ENCODE measurements around the gene SCGB3A1. TPM values are rescaled to one million over a fixed set of nuclear protein-coding genes. Genes with fewer than 3 reads are reported as not detected.

Gene SCGB3A1
- total RNA-seq, 1 experiment from 2014 or later, result not detected

- DNase-seq (ENCODE audit: low read depth), result no peak
These were observed 15.0 kb upstream of the SCGB3A1 start for GRCh38 chr5:180606215-180606785.

DNA sequence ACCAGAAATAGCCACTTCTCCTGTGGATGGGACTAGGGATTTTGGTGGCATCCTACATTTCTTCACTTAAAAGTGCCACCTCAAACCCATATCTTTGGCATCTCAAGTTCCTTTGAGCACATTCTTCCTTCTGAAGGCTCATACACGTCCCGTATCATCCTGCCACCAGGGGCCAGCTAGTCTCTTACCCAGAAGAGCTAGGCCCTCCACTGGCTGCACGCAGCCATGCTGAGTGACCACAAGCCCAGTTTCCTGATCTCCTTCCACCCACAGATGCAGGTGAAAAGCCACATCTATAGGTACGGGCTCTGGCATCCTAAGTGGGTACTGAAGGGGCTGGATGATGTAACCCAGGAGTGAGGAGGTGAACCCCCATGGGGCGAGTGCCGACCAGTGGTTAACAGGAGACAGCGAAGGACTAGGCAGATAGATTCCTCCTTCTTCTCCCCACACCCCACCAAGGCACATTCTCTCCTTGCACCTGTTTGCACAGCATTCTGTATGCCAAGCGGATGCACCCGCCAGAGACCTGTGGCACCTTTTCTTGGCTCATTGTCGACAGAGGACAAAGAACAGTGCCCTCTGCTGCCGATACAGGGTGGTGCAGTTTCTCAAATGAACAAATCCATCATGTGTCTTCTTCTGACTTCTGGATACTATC lies 14.4 kb upstream of the SCGB3A1 start:
- peak; percentile 64 for DNase-seq (ENCODE audit: low read depth)

GRCh38 chr5:180604271-180604670 lies 13.0 kb upstream of the SCGB3A1 start:
- DNase-seq (ENCODE audit: low read depth), result no peak

DNA sequence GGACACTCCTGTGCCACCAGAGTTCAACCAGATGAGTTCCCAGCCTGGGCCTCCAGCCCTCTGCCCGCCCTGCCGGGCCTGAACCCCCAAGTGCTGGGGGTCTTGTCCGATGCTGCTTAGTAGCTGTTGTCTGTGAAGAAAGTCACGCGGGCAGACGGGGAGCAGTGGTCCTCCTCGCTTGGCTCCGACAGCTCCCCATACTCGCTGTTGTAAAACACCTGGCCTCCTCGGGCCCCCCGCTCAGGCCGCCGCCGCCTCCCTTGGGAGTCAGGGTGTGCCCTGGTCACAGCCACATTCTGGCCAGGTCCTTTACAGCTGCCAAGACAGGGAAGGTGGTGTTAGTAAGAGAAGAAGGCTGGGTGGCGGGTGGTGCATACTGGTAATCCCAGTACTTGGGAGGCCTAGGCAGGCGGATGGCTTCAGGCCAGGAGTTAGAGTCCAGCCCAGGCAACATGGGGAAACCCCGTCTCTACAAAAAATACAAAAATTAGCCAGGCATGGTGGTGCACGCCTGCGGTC lies 11.8 kb upstream of the SCGB3A1 start:
- DNase-seq (ENCODE audit: low read depth), result no peak

GRCh38 chr5:180602481-180603075 lies 11.3 kb upstream of the SCGB3A1 start:
- no peak for DNase-seq (ENCODE audit: low read depth)

- peak; percentile 3 for DNase-seq (ENCODE audit: low read depth)
These were observed 10.5 kb upstream of the SCGB3A1 start for GRCh38 chr5:180601591-180602480.

GRCh38 chr5:180600554-180601041 lies 9.3 kb upstream of the SCGB3A1 start:
- no peak for DNase-seq (ENCODE audit: low read depth)

- no peak for DNase-seq (ENCODE audit: low read depth)
These were observed 8.8 kb upstream of the SCGB3A1 start for GRCh38 chr5:180599981-180600553.

GRCh38 chr5:180599590-180599914 lies 8.3 kb upstream of the SCGB3A1 start:
- no peak for DNase-seq (ENCODE audit: low read depth)

DNA sequence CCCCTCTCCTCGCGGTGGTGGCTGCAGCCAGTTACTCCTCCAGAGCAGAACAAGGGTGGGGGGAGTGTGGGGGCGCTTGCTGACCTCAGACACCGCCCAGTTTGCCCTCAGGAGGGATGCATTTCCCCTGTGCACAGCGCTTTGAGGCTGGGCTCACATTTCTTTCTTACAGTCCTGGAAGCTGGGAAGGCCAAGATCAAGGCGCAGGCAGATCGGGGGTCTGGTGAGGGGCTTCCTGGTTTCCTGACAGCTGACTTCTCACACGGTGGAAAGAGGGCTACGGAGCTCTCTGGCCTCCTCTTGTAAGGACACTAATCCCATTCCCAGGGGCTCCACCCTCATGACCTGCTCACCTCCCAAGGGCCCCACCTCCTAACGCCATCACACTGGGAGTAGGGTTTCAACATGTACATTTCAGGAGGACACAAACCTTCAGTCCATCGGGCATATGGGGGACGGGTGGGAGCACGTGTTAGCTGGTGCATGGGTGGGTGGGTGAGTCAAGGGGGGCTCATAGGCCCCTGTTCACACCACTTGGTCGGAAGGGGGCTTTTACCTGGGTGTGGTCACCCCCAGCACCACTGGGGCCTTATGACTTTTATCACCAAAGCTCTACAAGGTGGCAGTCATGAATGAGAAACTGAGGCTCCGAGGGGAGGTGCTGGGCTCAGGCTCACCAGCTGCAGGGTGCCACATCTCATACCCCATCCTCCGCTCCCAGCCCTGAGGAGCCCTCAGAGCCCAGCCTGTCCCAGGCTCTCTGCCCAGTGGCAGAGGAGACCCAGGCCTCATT lies 7.7 kb upstream of the SCGB3A1 start:
- DNase-seq (ENCODE audit: low read depth), result no peak

DNA sequence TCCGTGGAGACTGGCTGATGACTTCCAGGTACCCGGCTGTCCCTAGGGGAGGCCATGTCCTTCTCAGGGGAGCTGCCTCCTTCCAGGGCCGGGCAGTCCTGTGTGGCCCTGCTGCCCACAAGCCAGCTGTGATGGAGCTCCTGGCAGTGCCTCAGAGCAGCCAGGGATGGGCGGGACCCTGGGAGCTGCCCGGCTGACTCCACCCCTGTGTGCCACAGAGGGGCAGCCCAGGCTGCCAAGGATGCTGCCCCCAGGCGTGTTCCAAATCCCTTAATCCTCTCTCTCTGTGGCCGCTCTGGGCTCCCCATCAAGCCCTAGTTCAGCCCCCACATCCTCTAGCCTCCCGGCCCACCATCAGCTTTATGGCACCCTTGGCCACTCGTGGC lies 7.0 kb upstream of the SCGB3A1 start:
- DNase-seq (ENCODE audit: low read depth), result peak; percentile 10

- no peak for DNase-seq (ENCODE audit: low read depth)
These were observed 5.5 kb upstream of the SCGB3A1 start for GRCh38 chr5:180596668-180597231.

DNA sequence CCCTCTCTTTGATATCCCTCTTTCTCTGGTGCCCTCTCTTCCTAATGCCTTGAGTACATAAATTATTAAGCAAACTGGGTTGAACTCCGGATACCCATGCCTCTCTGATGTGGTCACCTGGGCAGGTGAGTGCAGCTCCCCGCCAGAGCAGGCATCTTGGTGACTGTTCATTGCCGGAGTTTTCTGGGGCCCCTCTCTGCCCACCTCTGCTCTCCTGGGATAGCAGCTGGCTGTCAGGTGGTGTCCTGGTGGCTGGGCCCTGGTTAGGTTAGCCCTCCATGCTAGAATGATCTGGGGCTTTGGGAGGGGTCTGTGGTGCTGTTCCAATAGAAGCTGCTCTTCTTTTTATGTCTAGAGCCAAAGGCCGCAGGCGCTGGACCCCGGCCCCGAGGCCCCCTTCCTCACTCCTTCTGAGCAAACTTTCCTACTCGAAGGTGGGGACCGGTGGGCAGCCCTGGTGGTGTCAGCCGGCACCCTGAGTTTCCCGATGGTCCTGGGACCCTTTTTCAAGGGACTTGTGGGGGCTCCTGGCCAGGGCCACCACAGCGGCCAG lies 4.9 kb upstream of the SCGB3A1 start:
- no peak for DNase-seq (ENCODE audit: low read depth)

DNA sequence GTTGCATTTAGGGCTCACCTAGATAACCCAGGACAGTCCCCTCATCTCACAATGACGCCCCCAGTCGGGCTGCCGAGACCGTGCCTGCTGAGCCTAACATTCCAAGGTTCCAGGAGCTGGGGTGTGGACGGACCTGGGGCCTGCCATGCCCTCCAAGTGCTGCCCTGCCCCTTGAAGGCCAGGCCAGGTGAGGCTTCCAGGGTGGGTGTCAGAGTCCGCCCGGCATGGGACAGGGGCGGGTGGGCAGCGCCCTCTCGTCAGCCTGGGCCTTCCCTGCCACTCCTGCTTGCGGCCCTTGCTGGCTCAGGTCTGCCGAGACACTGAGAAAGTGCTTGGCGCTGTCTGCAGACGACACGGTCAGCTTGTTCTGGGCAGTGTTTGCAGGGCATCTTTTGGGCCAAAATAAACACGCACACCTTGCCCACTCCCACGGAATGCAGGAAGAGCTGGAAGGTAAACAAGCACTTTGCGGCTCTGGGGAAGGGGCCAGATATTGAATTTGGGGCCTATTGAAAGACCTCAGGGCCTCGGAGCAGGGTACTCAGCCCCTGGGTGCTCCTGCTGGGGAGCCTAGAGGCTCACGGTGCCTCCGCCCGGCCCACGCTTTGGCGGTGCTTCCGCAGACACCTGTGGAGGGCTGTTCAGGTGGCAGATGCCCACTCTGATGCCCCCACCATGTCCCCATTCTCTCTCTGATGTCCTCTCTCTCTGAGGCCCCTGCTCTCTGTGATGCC lies 4.2 kb upstream of the SCGB3A1 start:
- DNase-seq (ENCODE audit: low read depth), result no peak

GRCh38 chr5:180595046-180595379 lies 3.7 kb upstream of the SCGB3A1 start:
- DNase-seq (ENCODE audit: low read depth), result no peak

DNA sequence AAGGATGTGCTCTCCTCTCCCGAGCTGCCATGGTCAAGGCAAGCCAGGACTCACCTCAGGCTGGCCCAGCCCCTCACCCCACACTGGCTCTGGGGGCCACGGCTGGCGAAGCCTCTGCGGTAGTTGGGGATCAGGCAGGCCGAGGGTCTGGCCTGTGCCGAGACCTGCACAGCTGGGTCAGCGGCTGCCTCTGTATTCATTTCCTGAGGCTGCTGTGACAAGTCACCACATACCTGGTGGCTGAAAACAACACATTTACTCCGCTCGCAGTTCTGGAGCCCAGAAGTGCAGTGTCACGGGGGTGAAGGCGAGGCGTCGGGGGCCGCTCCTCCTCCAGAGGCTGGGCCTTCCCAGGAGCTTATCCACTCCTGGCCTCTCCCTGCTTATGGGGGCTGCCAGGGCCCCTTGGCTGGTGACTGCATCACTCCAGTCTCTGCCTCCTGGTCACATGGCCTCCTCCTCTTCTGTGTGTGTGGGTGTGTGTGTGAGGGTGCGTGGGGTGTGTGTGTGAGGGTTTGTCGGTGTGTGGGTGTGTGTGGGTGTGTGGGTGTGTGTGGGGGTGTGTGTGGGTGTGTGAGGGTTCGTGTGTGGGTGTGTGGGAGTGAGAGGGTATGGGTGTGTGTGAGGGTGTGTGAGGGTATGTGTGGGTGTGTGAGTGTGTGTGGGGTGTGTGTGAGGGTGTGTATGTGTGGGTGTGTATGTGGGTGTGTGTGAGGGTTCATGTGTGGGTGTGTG lies 3.2 kb upstream of the SCGB3A1 start:
- DNase-seq (ENCODE audit: low read depth), result peak; percentile 13

DNA sequence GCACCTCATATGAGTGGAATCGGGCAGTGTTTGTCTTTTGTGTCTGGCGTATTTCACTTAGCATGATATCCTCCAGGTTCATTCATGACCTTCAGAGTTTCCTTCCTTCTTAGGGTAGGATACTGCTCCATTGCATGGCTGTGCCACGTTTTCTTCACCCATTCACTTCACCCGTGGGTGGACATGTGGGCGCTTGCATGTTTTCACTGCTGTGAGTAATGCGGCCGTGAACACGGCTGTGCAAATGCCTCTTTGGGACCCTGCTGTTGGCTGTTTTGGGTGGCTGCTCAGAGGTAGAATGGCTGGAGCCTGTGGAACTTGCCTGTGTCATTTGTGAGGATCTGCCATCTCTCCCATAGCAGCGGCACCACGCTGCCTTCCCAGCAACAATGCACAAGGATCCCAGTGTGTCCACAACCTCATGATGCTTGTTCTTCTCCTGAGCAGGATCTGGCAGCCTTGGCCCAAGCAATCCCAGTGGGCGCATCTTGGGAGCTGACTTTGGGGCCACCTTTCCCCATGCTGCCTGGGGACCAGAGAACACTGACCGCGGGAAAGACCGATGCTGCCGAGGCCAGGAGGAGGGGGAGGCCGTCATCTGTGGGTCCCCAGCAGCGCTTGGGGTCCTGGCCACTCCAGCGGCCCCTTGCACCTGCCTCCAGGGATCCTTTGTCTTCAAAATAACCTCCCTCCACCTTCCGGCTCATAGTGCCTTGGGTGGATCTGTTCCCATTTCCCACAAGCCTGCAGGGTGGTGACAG lies 2.3 kb upstream of the SCGB3A1 start:
- DNase-seq (ENCODE audit: low read depth), result no peak

- no peak for DNase-seq (ENCODE audit: low read depth)
These were observed 877 bp upstream of the SCGB3A1 start for GRCh38 chr5:180592176-180592575.
